SU-DHL-6 (cell line): ENCODE measurements around the gene TRDMT1.

ENCODE experiments used
- H2AFZ ChIP-seq: fragments of 200-600 bp; sonication (generic); 2 replicates; pipeline ENCODE4 v1.6.1; 2014; ENCODE audit warnings: low read depth, mild to moderate bottlenecking, moderate library complexity, mixed read lengths, antibody characterized with exemption, low read length; ENCODE audit not compliant: severe bottlenecking
- H3F3A ChIP-seq: fragments of 200-600 bp; shearing (Covaris generic); 2 replicates; pipeline ENCODE4 v1.6.0; 2016; ENCODE audit warnings: antibody characterized with exemption, mild to moderate bottlenecking; ENCODE audit not compliant: insufficient read depth
- H3K27ac ChIP-seq: fragments of 200-600 bp; sonication (generic); 2 replicates; pipeline ENCODE4 v1.5.1; 2016; ENCODE audit warnings: low read depth, mild to moderate bottlenecking, low read length, moderate library complexity, mixed read lengths
- H3K27me3 ChIP-seq: fragments of 200-600 bp; sonication (generic), shearing (Covaris generic); 2 replicates; pipeline ENCODE4 v1.6.0; 2014; ENCODE audit warnings: mild to moderate bottlenecking, low read length
- H3K36me3 ChIP-seq: fragments of 200-600 bp; sonication (generic); 2 replicates; pipeline ENCODE4 v1.6.1; 2014; ENCODE audit warnings: mild to moderate bottlenecking, low read length, mixed read lengths
- H3K4me2 ChIP-seq: fragments of 300-600, 200-600 bp; shearing (Covaris generic), sonication (generic); 2 replicates; pipeline ENCODE4 v1.6.0; 2014; ENCODE audit warnings: low read length, low read depth, mild to moderate bottlenecking; ENCODE audit not compliant: poor library complexity, severe bottlenecking
- H3K4me3 ChIP-seq: fragments of 200-600 bp; sonication (generic); 2 replicates; pipeline ENCODE4 v1.5.1; 2014; ENCODE audit warnings: antibody characterized with exemption, low read length, mild to moderate bottlenecking, mixed read lengths; ENCODE audit not compliant: insufficient read depth, poor library complexity, severe bottlenecking
- H3K79me2 ChIP-seq: fragments of 200-600 bp; sonication (generic); 2 replicates; pipeline ENCODE4 v1.6.1; 2014; ENCODE audit warnings: mild to moderate bottlenecking, low read length, moderate library complexity; ENCODE audit not compliant: insufficient read depth
- H3K9ac ChIP-seq: fragments of 200-600 bp; sonication (generic); 2 replicates; pipeline ENCODE4 v1.7.0; 2014; ENCODE audit warnings: mild to moderate bottlenecking, low read length
- H3K9me2 ChIP-seq: fragments of 200-600 bp; sonication (generic); replicated peaks from 2 replicates; pipeline ENCODE4 v1.6.1; 2014; ENCODE audit warnings: low read length; ENCODE audit not compliant: insufficient read depth
- H3K9me3 ChIP-seq: fragments of 200-600 bp; sonication (generic); 2 replicates; pipeline ENCODE4 v1.6.1; 2014; ENCODE audit warnings: low read length, mixed read lengths; ENCODE audit not compliant: insufficient read depth
- H4K20me1 ChIP-seq: fragments of 200-600 bp; sonication (generic); 2 replicates; pipeline ENCODE4 v1.6.1; 2014; ENCODE audit warnings: low read depth, mild to moderate bottlenecking, antibody characterized with exemption, low read length, moderate library complexity, mixed read lengths
- EZH2phosphoT487 ChIP-seq: fragments of 200-600 bp; sonication (generic), shearing (Covaris generic); conservative IDR thresholded peaks from 2 replicates; pipeline ENCODE4 v1.6.1; 2018; ENCODE audit warnings: mild to moderate bottlenecking, antibody characterized with exemption, low read length, moderate library complexity, mixed read lengths
- TF ChIP-seq, protein P1 (sequence below): fragments of 200-600 bp; sonication (generic); IDR thresholded peaks from one replicate; pipeline ENCODE4 v1.5.1; 2017; ENCODE audit warnings: antibody characterized with exemption, mild to moderate bottlenecking, low read length, moderate library complexity; ENCODE audit not compliant: insufficient read depth, poor library complexity, severe bottlenecking

TRDMT1 gene

DNA sequence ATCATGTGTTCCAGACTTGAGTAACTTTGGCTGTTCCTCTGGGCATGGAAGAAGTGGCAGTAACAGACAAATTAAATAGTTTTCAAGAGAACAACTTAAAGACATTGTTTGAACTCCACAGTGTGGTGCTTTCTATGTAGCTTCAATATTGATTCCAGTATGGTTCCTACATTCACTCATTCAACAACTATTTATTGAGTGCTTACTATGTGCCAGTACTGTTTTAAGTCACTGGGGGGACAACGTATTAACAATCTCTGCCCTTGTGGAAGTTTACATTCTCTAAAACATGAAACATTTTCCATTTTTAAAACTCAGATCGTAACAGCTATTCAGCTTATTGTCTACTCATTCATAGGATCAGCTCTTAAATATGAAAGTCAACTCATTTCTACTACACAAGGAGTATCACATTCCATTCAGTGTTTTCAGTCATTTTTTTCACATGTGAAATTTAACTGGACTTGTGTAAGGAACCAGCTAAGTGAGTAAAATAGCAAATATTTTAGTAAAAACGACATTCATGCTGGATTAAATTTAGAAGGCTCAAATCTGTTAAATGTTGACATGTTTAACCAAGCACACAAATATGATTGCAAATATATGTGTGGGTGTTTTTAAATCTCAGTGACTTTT lies 58.3 kb downstream of the TRDMT1 start:
- Histone ChIP-seq H3K9me3 (no peaks in the 10 kb centered on the region), H3F3A (no peaks in the 10 kb centered on the region), H3K79me2 (no peaks in the 10 kb centered on the region), H3K27me3 (no peaks in the 10 kb centered on the region), H2AFZ (no peak overlapping the region), H3K9ac (no peak overlapping the region), H3K4me2 (no peak overlapping the region), H3K4me3 (no peak overlapping the region), H3K36me3 (no peaks in the 10 kb centered on the region), H3K9me2 (no peaks in the 10 kb centered on the region), H4K20me1 (no peaks in the 10 kb centered on the region), H3K27ac (no peak overlapping the region)
- TF ChIP-seq, protein P1, sequence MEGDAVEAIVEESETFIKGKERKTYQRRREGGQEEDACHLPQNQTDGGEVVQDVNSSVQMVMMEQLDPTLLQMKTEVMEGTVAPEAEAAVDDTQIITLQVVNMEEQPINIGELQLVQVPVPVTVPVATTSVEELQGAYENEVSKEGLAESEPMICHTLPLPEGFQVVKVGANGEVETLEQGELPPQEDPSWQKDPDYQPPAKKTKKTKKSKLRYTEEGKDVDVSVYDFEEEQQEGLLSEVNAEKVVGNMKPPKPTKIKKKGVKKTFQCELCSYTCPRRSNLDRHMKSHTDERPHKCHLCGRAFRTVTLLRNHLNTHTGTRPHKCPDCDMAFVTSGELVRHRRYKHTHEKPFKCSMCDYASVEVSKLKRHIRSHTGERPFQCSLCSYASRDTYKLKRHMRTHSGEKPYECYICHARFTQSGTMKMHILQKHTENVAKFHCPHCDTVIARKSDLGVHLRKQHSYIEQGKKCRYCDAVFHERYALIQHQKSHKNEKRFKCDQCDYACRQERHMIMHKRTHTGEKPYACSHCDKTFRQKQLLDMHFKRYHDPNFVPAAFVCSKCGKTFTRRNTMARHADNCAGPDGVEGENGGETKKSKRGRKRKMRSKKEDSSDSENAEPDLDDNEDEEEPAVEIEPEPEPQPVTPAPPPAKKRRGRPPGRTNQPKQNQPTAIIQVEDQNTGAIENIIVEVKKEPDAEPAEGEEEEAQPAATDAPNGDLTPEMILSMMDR, result no peak
- TF ChIP-seq EZH2phosphoT487, result no peak

DNA sequence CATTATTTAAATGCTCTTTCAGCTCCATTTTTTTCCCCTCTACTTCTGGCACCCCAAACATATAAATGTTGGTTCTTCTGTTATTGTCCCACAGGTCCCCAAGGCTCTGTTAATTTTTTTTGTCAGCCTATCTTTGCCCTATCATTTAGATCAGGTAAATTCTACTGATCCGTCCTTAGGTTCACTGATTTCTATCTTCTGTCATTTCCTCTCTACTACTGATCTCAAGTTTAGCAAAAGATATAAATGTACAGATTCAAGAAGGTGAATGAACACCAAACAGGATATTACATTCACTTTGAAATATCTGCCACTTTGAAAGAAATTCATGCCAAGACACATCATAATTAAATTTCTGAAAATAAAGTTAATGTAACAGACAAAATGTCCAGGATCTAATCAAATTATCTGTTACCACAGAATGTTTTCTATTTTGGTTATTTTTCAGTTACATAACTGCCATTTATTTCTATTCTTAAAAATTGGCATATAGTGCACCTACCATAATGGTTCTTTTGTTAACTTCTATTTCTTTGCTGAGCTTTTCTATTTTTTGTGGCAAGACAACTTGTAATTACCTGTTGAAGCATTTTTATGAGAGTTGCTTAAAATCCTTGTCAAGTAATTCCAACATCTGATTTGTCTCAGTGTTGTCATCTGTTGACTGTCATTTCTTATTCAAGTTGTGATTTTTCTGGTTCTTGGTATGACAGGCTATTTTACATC lies 59.8 kb downstream of the TRDMT1 start:
- Histone ChIP-seq H3K9me3 (no peaks in the 10 kb centered on the region), H3K9ac (no peak overlapping the region), H3K4me3 (no peak overlapping the region), H3K27me3 (no peaks in the 10 kb centered on the region), H3K4me2 (no peak overlapping the region), H3K36me3 (no peaks in the 10 kb centered on the region), H2AFZ (no peak overlapping the region), H4K20me1 (no peaks in the 10 kb centered on the region), H3K79me2 (no peaks in the 10 kb centered on the region), H3K9me2 (no peaks in the 10 kb centered on the region), H3K27ac (no peak overlapping the region), H3F3A (no peaks in the 10 kb centered on the region)
- no peak for TF ChIP-seq EZH2phosphoT487
- TF ChIP-seq, protein P1, result no peak

DNA sequence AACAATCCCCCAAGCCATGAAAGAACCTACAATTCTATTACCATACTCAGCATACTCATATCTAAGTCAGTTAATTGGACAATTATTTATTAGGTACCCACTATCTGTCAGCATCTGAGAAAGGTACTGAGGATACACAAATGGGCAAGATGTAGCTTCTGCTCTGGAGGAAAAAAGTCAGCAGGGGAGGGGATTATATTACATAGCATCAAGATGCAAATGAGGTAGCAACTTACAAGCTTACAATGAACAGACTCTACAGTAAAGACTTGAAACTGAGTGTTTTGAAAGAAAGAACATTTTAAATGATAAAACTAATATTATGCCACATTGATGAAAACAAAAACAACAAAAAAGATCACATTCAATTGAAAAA lies 61.1 kb downstream of the TRDMT1 start:
- H3F3A ChIP-seq, result no peaks in the 10 kb centered on the region
- no peak for TF ChIP-seq EZH2phosphoT487
- TF ChIP-seq, protein P1, result no peak
- H3K9me2 ChIP-seq, result no peaks in the 10 kb centered on the region
- H3K4me2 ChIP-seq, result no peak overlapping the region
- H3K27me3 ChIP-seq, result no peaks in the 10 kb centered on the region
- no peaks in the 10 kb centered on the region for H4K20me1 ChIP-seq
- H3K79me2 ChIP-seq, result no peaks in the 10 kb centered on the region
- no peak overlapping the region for H2AFZ ChIP-seq
- no peaks in the 10 kb centered on the region for H3K9me3 ChIP-seq
- no peak overlapping the region for H3K4me3 ChIP-seq
- no peak overlapping the region for H3K27ac ChIP-seq
- H3K36me3 ChIP-seq, result no peaks in the 10 kb centered on the region
- H3K9ac ChIP-seq, result no peak overlapping the region
